Stomach (tissue), 9 donors: ENCODE measurements around the gene H2BK1. TPM values are rescaled to one million over a fixed set of nuclear protein-coding genes. Genes with fewer than 3 reads are reported as not detected.

Experiments
- DNase-seq, 2 donors: peaks; one replicate each; pipeline versions ENCODE4 v3.0.0 to v3.0.0-alpha.2; 2013 to 2019
- H3K27ac ChIP-seq, 5 donors: fragments of 200-600 bp in 4 of 5; sonication (generic) in 4 of 5; one replicate each; pipeline ENCODE4 v1.5.1; 2013 to 2019; ENCODE audit warnings: mild to moderate bottlenecking in 1 of 5, moderate library complexity in 1 of 5
- H3K27me3 ChIP-seq, 3 donors: fragments of 200-600 bp; sonication (generic); one replicate each; pipeline ENCODE4 v1.5.1; 2017 to 2019; ENCODE audit warnings: mixed run types in 1 of 3
- H3K36me3 ChIP-seq, 4 donors: fragments of 200-600 bp; sonication (generic); 1 replicate in 3 of 4; 2 replicates in 1 of 4; pipeline ENCODE4 v1.5.1; 2016 to 2019
- H3K4me1 ChIP-seq, 4 donors: fragments of 200-600 bp; sonication (generic); one replicate each; pipeline ENCODE4 v1.5.1; 2016 to 2019
- H3K4me3 ChIP-seq, 4 donors: fragments of 200-600 bp; sonication (generic) in 3 of 4; one replicate each; pipeline ENCODE4 v1.5.1; 2016 to 2019; ENCODE audit warnings: mild to moderate bottlenecking in 1 of 4
- H3K9me3 ChIP-seq, 4 donors: fragments of 200-600 bp; sonication (generic); one replicate each; pipeline ENCODE4 v1.5.1; 2016 to 2019
- CTCF ChIP-seq, 7 experiments: fragments of 450-650 bp in 4 of 7; fragments of 200-600 bp in 3 of 7; sonication (generic) in 3 of 7; IDR thresholded peaks; one replicate each; pipeline ENCODE4 v1.5.1; 2016 to 2019; ENCODE audit warnings: antibody characterized with exemption in 7 of 7, control low read depth in 2 of 7, mild to moderate bottlenecking in 1 of 7
- EP300 ChIP-seq: sonication (generic); formaldehyde crosslinking; IDR thresholded peaks from one replicate; pipeline ENCODE4 v1.6.1; 2017; ENCODE audit warnings: antibody characterized with exemption
- POLR2A ChIP-seq, 4 donors: fragments of 450-650 bp; IDR thresholded peaks; one replicate each; pipeline ENCODE4 v1.6.1; 2016; ENCODE audit warnings: antibody characterized with exemption in 4 of 4, control low read depth in 2 of 4, mild to moderate bottlenecking in 1 of 4, moderate library complexity in 1 of 4
- POLR2AphosphoS5 ChIP-seq, 3 donors: sonication (generic); formaldehyde crosslinking; IDR thresholded peaks; one replicate each; pipeline ENCODE4 v1.6.1; 2016; ENCODE audit warnings: antibody characterized with exemption in 3 of 3
- WGBS, 5 donors: extraction: QIAGEN DNeasy Blood & Tissue Kit in 3 of 5; methylation state at CpG; one replicate each; pipeline versions ENCODE4 v1.1.5 to v1.1.7; 2013 to 2018; 5-methylcytosine and 5-hydroxymethylcytosine counted together
- intact Hi-C: fragments of 100-400 bp; cut with DNase I; formaldehyde crosslinking; loops from one replicate; pipeline ENCODE4 v1.15.1; 2023; ENCODE audit warnings: low total_unique reads
- polyA plus RNA-seq, 3 donors: library from polyadenylated mRNA; stranded (reverse); fragments of 200-250 nt; gene quantifications; one replicate each; pipeline ENCODE4 v1.2.3, GENCODE V29; 2013
- total RNA-seq, 5 donors: library from RNA; depleted of rRNA; stranded (reverse); fragments of >200 nt; gene quantifications; one replicate each; pipeline versions ENCODE4 v1.1.0 to v1.2.3, GENCODE V29; 2014 to 2016
- donor health status: healthy with polysubstance abuse.
- donor health status: Bipolar disorder and iron deficiency.
- donor health status: healthy.

H2BK1 gene
- total and polyA plus RNA-seq, 8 donors = not detected

DNA sequence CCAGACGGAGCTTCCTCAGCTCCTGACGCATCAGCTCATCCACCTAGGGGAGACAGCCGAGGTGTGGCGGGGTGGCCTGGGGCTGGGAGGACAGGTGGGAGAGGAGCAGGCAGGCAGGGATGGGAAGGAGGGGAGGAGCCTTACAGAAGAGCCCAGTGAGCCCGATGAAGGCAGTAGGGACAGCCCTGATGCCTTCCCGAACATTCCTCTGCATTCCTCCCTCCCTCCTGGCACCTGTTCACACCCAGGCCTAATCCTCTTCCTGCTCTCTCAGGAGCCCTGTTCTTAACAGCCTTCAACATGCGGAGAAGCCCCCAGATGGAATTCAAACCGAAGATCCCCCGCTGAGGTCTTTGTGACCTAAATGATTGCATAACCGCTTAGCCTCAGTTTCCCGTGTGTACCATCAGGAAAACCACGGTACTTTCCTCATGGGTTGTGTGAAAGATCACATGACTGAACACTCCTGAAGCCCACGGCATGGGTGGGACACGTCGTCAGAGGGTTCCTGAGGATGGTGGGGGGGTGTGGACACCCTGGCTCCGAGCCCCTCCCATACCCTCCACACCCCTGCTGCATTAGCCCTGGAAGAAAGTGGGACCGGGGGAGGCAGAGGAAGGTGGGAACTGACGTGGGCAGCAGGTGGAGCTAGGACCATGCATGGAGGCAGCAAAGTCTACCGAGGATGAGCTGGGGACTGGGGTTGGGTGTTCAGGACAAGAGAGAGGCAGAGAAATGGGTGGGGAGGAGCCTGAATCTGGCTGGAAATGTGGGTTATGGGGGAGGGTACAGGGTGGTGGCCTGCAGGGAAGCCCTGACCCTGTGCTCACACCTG, 14.5 kb downstream of the H2BK1 start:
- H3K36me3 ChIP-seq = no peaks in the 10 kb centered on the region
- H3K27ac ChIP-seq = no peak overlapping the region
- 36 to 56% (median 51%) methylated on average over 17 to 19 of the region's 19 CpGs for WGBS, 5 donors
- H3K9me3 ChIP-seq = no peaks in the 10 kb centered on the region
- H3K4me1 ChIP-seq = peaks cover 0 to 11% (median 5%) of the 10 kb centered on the region in 4 donors
- TF ChIP-seq EP300 (no peak), CTCF (IDR thresholded peaks at IDR 0.05) (no peak), POLR2AphosphoS5 (IDR thresholded peaks at IDR 0.05) (no peak), POLR2A (IDR thresholded peaks at IDR 0.05) (no peak)
- DNase-seq = no peak
- intact Hi-C loops = no loop called here
- peaks cover 0 to 55% (median 0%) of the 10 kb centered on the region in 3 donors for H3K27me3 ChIP-seq
- H3K4me3 ChIP-seq = no peak overlapping the region

DNA sequence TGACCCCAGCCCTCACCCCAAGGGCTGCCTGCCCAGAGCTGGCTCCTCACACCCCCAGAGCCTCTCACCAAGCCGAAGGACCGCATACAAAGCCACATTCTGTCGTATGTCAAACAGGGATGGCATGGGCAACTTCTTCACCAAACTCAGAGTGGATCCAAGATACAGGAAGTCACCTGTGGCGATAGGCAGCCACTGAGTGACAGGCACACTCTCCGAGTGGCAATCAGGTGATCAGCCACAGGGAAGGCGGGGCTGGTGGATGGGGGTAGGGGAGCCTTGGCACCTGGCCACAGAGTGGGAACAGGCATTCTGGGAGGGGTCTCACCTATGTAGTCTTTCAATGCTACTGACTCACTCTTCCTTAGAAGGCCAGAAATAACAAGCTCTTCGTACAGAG, 16.1 kb downstream of the H2BK1 start:
- DNase-seq = no peak
- H3K4me1 ChIP-seq = peaks cover 0 to 4% (median 2%) of the 10 kb centered on the region in 4 donors
- H3K9me3 ChIP-seq = no peaks in the 10 kb centered on the region
- TF ChIP-seq POLR2AphosphoS5 (IDR thresholded peaks at IDR 0.05) = no peak
- no peak for TF ChIP-seq EP300
- no peak for TF ChIP-seq POLR2A (IDR thresholded peaks at IDR 0.05)
- no peak for TF ChIP-seq CTCF (IDR thresholded peaks at IDR 0.05)
- peaks cover 0 to 46% (median 0%) of the 10 kb centered on the region in 3 donors for H3K27me3 ChIP-seq
- intact Hi-C loops = no loop called here
- 63 to 75% (median 67%) methylated on average over 7 of the region's 7 CpGs for WGBS, 5 donors
- H3K27ac ChIP-seq = no peak overlapping the region
- no peak overlapping the region for H3K4me3 ChIP-seq
- H3K36me3 ChIP-seq = no peaks in the 10 kb centered on the region

DNA sequence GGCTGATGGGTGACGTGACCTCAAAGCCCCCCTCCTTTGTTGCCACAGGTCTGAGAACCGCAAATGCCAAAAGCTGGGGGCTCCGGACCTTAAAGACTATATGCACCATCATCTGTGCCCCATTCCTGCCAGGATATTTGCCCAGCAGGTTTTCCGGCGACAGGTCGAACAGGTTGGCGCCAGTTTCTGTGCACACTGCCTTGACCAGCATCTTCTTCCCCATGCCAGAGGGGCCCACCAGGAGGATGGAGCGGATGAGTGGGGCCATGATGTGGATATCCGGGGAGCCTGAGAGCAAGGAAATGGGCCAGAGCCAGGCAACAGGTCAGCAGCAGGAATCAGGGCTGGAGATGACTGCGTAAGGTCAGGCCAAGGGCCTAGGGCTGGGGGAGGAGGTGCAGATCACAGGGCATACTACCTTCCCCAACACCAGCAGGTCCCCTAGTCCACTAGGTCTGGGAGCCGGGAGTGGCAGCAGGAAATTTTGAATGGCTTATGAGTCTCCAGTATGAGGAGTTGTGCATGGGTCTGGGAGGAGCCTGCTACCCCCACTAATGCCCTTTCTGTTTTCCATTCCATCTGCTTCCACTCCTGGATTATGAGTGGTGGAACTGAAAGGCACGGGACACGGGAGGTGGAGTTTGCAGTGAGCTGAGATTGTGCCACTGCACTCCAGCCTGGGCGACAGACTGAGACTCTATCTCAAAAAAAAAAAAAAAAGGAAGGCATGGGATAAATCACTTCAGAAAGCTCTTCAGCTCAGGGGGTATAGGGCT, 16.9 kb downstream of the H2BK1 start:
- intact Hi-C loops = no loop called here
- TF ChIP-seq POLR2AphosphoS5 (IDR thresholded peaks at IDR 0.05) (no peak), POLR2A (IDR thresholded peaks at IDR 0.05) (no peak), EP300 (no peak), CTCF (IDR thresholded peaks at IDR 0.05) (no peak)
- no peaks in the 10 kb centered on the region for H3K9me3 ChIP-seq
- H3K36me3 ChIP-seq = no peaks in the 10 kb centered on the region
- no peaks in the 10 kb centered on the region for H3K4me1 ChIP-seq
- no peak overlapping the region for H3K27ac ChIP-seq
- peaks cover 0 to 46% (median 0%) of the 10 kb centered on the region in 3 donors for H3K27me3 ChIP-seq
- WGBS, 5 donors = 84 to 92% (median 87%) methylated on average over 13 to 14 of the region's 14 CpGs
- H3K4me3 ChIP-seq = no peak overlapping the region
- no peak for DNase-seq

DNA sequence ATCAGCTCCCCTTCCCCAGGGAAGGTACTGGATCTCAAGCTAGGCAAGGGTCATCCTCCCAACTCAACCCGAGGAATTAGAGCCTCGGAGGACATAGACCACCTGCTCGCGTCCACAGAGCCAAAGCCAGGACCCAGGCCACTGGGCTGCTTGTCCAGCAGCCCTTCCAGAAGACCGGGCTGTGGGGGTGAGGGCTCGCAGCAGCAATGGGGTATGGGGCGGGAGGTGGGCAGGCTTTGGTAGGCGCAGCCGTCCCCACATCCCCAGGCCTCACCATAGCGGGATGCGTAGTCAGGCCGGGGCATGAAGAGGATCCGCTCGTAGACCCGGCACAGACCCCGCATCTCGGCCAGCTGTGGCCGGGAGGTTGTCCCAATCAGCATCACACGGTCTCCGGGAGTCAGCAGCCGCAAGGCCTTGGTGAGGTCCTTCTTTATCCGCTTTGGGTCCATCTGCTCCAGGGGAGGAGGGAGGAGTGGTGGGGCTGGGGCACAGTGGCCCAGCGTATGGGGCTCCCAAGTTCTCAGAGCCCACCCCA, 18.2 kb downstream of the H2BK1 start:
- TF ChIP-seq POLR2A (IDR thresholded peaks at IDR 0.05) (no peak), CTCF (IDR thresholded peaks at IDR 0.05) (no peak), EP300 (no peak), POLR2AphosphoS5 (IDR thresholded peaks at IDR 0.05) (no peak)
- no peak overlapping the region for H3K27ac ChIP-seq
- WGBS, 5 donors = 93 to 95% (median 95%) methylated on average over 7 to 23 of the region's 23 CpGs
- H3K4me3 ChIP-seq = no peak overlapping the region
- no peaks in the 10 kb centered on the region for H3K4me1 ChIP-seq
- H3K36me3 ChIP-seq = no peaks in the 10 kb centered on the region
- intact Hi-C loops = no loop called here
- H3K27me3 ChIP-seq = peaks cover 0 to 46% (median 0%) of the 10 kb centered on the region in 3 donors
- no peaks in the 10 kb centered on the region for H3K9me3 ChIP-seq
- DNase-seq = no peak
